ENCODE results near the gene WNT9B.

WNT9B gene

GRCh38 chr17:46866747-46867146 is 15.4 kb downstream of the WNT9B start:
- TF ChIP-seq SPI1 (IDR thresholded peaks at IDR 0.05; ENCODE audit: borderline replicate concordance, low read depth), result no peak
- TF ChIP-seq GABPA (IDR thresholded peaks at IDR 0.05; ENCODE audit: low read depth), result no peak
- TF ChIP-seq CTCF (IDR thresholded peaks at IDR 0.05; ENCODE audit: insufficient read depth, low read length), result no peak
- no peak for TF ChIP-seq POLR2AphosphoS5 (IDR thresholded peaks at IDR 0.05; ENCODE audit: low read depth)
- TF ChIP-seq, protein P1, sequence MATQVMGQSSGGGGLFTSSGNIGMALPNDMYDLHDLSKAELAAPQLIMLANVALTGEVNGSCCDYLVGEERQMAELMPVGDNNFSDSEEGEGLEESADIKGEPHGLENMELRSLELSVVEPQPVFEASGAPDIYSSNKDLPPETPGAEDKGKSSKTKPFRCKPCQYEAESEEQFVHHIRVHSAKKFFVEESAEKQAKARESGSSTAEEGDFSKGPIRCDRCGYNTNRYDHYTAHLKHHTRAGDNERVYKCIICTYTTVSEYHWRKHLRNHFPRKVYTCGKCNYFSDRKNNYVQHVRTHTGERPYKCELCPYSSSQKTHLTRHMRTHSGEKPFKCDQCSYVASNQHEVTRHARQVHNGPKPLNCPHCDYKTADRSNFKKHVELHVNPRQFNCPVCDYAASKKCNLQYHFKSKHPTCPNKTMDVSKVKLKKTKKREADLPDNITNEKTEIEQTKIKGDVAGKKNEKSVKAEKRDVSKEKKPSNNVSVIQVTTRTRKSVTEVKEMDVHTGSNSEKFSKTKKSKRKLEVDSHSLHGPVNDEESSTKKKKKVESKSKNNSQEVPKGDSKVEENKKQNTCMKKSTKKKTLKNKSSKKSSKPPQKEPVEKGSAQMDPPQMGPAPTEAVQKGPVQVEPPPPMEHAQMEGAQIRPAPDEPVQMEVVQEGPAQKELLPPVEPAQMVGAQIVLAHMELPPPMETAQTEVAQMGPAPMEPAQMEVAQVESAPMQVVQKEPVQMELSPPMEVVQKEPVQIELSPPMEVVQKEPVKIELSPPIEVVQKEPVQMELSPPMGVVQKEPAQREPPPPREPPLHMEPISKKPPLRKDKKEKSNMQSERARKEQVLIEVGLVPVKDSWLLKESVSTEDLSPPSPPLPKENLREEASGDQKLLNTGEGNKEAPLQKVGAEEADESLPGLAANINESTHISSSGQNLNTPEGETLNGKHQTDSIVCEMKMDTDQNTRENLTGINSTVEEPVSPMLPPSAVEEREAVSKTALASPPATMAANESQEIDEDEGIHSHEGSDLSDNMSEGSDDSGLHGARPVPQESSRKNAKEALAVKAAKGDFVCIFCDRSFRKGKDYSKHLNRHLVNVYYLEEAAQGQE (IDR thresholded peaks at IDR 0.05; ENCODE audit: insufficient replicate concordance, low read depth), result no peak
- no peak overlapping the region for H3K27ac ChIP-seq (replicated peaks)
- DNase-seq (ENCODE audit: low read depth in 1 of 2, low spot score in 1 of 2), result no peak
- no peak overlapping the region for H3K4me3 ChIP-seq (replicated peaks; ENCODE audit: insufficient read depth, low read length)
- H3K27me3 ChIP-seq (ENCODE audit: insufficient read depth, poor library complexity, severe bottlenecking), result peaks cover 9% of the 10 kb centered on the region

- TF ChIP-seq CTCF (IDR thresholded peaks at IDR 0.05; ENCODE audit: insufficient read depth, low read length) (no peak), GABPA (IDR thresholded peaks at IDR 0.05; ENCODE audit: low read depth) (no peak), POLR2AphosphoS5 (IDR thresholded peaks at IDR 0.05; ENCODE audit: low read depth) (no peak), SPI1 (IDR thresholded peaks at IDR 0.05; ENCODE audit: borderline replicate concordance, low read depth) (no peak)
- TF ChIP-seq, protein P1 (IDR thresholded peaks at IDR 0.05; ENCODE audit: insufficient replicate concordance, low read depth), result no peak
- Histone ChIP-seq H3K27me3 (ENCODE audit: insufficient read depth, poor library complexity, severe bottlenecking) (peaks cover 9% of the 10 kb centered on the region), H3K27ac (replicated peaks) (no peak overlapping the region), H3K4me3 (replicated peaks; ENCODE audit: insufficient read depth, low read length) (no peak overlapping the region)
- DNase-seq (ENCODE audit: low read depth in 1 of 2, low spot score in 1 of 2), result no peak
These were observed 17.4 kb downstream of the WNT9B start for GRCh38 chr17:46868689-46869187.

DNA sequence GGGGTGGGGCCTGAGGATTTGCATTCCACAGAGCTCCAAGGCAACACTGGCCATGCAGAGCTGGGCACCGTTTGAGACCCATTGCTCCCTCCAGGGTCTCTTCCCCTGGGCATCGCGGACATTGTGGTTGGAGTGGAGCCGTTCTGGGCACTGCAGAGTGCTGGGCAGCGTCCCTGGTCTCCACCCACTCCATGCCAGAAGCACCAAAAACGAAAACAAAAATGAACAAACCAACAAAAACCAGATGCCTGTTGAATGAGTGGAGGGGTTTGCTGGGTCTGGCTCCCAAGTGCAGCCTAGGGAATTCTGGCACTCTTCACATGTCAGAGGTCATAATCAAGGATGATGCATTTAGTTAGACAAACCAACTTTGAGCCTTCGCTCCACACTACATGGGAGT is 17.9 kb downstream of the WNT9B start:
- no peak for DNase-seq (ENCODE audit: low read depth in 1 of 2, low spot score in 1 of 2)
- Histone ChIP-seq H3K27ac (replicated peaks) (no peak overlapping the region), H3K27me3 (ENCODE audit: insufficient read depth, poor library complexity, severe bottlenecking) (peaks cover 9% of the 10 kb centered on the region), H3K4me3 (replicated peaks; ENCODE audit: insufficient read depth, low read length) (no peak overlapping the region)
- no peak for TF ChIP-seq SPI1 (IDR thresholded peaks at IDR 0.05; ENCODE audit: borderline replicate concordance, low read depth)
- no peak for TF ChIP-seq CTCF (IDR thresholded peaks at IDR 0.05; ENCODE audit: insufficient read depth, low read length)
- TF ChIP-seq GABPA (IDR thresholded peaks at IDR 0.05; ENCODE audit: low read depth), result no peak
- TF ChIP-seq, protein P1 (IDR thresholded peaks at IDR 0.05; ENCODE audit: insufficient replicate concordance, low read depth), result no peak
- no peak for TF ChIP-seq POLR2AphosphoS5 (IDR thresholded peaks at IDR 0.05; ENCODE audit: low read depth)

All from HL-60 (cell line).